Suprapubic skin (tissue), 4 donors: ENCODE measurements around the gene ACTL8.

Experiments used
- CTCF ChIP-seq, 2 donors: fragments of 200-600 bp in 1 of 2; fragments of 450-650 bp in 1 of 2; sonication (generic) in 1 of 2; IDR thresholded peaks; one replicate each; pipeline ENCODE4 v1.5.1; 2016 to 2019; ENCODE audit warnings: antibody characterized with exemption in 2 of 2, mild to moderate bottlenecking in 1 of 2, moderate library complexity in 1 of 2
- POLR2A ChIP-seq, 2 donors: fragments of 450-650 bp; IDR thresholded peaks; one replicate each; pipeline ENCODE4 v1.6.1; 2017; ENCODE audit warnings: antibody characterized with exemption in 2 of 2, mild to moderate bottlenecking in 2 of 2, moderate library complexity in 2 of 2
- POLR2AphosphoS5 ChIP-seq, 3 donors: sonication (generic); formaldehyde crosslinking; IDR thresholded peaks; one replicate each; pipeline ENCODE4 v1.6.1; 2017; ENCODE audit warnings: antibody characterized with exemption in 3 of 3

GRCh38 chr1:17819129-17819802 is 64.1 kb downstream of the ACTL8 start:
- TF ChIP-seq CTCF (IDR thresholded peaks at IDR 0.05) (no peak), POLR2AphosphoS5 (IDR thresholded peaks at IDR 0.05) (no peak), POLR2A (IDR thresholded peaks at IDR 0.05) (no peak)
